C4-2B (cell line): ENCODE data around the gene TMUB1.

Experiments used
- ZFX ChIP-seq: fragments of 450-650 bp; IDR thresholded peaks from 2 replicates; pipeline ENCODE4 v1.6.1; 2017
- TF ChIP-seq, protein P1 (sequence below): fragments of 450-650 bp; conservative IDR thresholded peaks from 2 replicates; pipeline ENCODE4 v1.5.1; 2017; ENCODE audit warnings: mild to moderate bottlenecking

DNA sequence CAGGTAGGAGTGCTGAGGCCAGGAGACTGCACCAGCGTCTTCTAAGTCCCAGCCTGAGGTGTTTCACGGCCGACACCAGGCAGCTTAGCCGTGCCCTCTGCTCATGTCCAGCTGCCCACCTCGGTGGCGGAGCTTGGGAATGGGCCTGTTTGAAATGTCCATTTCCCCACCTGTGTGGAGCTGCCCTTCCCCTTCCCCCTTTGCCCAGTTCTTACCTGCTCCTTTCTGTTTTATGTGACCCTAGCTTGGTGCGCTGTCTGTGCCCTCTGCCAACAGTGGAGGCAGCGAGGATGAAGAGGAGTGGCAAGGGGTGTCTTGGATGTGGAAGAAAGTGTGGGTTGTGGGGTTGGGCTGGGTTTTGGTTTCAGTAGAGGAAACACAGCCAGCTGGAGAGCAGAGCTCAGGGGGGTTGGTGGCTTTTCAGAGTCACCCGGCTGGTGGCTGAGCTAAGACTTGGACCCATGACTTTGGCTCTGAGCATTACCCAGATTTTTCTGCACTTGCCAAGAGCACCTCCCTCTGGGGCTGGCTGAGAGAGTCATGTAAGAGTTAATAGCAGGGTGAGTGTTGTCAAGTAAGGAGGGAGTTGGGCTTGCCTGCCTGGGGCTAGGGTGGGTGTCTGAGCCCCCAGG is 46.8 kb upstream of the TMUB1 start:
- TF ChIP-seq, protein P1, sequence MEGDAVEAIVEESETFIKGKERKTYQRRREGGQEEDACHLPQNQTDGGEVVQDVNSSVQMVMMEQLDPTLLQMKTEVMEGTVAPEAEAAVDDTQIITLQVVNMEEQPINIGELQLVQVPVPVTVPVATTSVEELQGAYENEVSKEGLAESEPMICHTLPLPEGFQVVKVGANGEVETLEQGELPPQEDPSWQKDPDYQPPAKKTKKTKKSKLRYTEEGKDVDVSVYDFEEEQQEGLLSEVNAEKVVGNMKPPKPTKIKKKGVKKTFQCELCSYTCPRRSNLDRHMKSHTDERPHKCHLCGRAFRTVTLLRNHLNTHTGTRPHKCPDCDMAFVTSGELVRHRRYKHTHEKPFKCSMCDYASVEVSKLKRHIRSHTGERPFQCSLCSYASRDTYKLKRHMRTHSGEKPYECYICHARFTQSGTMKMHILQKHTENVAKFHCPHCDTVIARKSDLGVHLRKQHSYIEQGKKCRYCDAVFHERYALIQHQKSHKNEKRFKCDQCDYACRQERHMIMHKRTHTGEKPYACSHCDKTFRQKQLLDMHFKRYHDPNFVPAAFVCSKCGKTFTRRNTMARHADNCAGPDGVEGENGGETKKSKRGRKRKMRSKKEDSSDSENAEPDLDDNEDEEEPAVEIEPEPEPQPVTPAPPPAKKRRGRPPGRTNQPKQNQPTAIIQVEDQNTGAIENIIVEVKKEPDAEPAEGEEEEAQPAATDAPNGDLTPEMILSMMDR: no peak
- no peak for TF ChIP-seq ZFX
